HEK293T (cell line): ENCODE results near the gene CYP1A2.

Experiments
- CTCF ChIA-PET: fragments of 350-600 bp; formaldehyde crosslinking; extraction: SDS; loops from one replicate; lab custom pipeline; 2021; ENCODE audit warnings: antibody characterized with exemption, inconsistent platforms; lab: Yijun Ruan, JAX
- POLR2A ChIA-PET: fragments of 350-600 bp; formaldehyde crosslinking; extraction: SDS; loops from one replicate; lab custom pipeline; 2020; ENCODE audit warnings: antibody characterized with exemption, inconsistent platforms; lab: Yijun Ruan, JAX
- DNase-seq: peaks from one replicate; pipeline ENCODE4 v3.0.0; 2012; ENCODE audit warnings: mixed read lengths; ENCODE audit errors: extremely low spot score
- ARNT ChIP-seq: fragments of 450-650 bp; IDR thresholded peaks from 2 replicates; pipeline ENCODE4 v1.6.1; 2017; ENCODE audit warnings: mild to moderate bottlenecking
- BHLHE40 ChIP-seq: fragments of 450-650 bp; IDR thresholded peaks from 2 replicates; pipeline ENCODE4 v1.6.1; 2016; ENCODE audit warnings: mild to moderate bottlenecking, moderate library complexity, borderline replicate concordance
- CTBP1 ChIP-seq: fragments of 450-650 bp; IDR thresholded peaks from 2 replicates; pipeline ENCODE4 v1.6.1; 2016; ENCODE audit warnings: borderline replicate concordance
- ELF4 ChIP-seq: fragments of 450-650 bp; IDR thresholded peaks from 2 replicates; pipeline ENCODE4 v1.6.1; 2017; ENCODE audit warnings: antibody characterized with exemption
- FOXA1 ChIP-seq: fragments of 450-650 bp; IDR thresholded peaks from 2 replicates; pipeline ENCODE4 v1.6.1; 2016; ENCODE audit warnings: mild to moderate bottlenecking
- FOXK2 ChIP-seq: fragments of 450-650 bp; IDR thresholded peaks from 2 replicates; pipeline ENCODE4 v1.6.1; 2016; ENCODE audit warnings: mild to moderate bottlenecking
- FOXM1 ChIP-seq: fragments of 450-650 bp; IDR thresholded peaks from 2 replicates; pipeline ENCODE4 v1.6.1; 2017; ENCODE audit warnings: mild to moderate bottlenecking, borderline replicate concordance
- HDGF ChIP-seq: fragments of 450-650 bp; IDR thresholded peaks from 2 replicates; pipeline ENCODE4 v1.6.1; 2017; ENCODE audit warnings: antibody characterized with exemption, borderline replicate concordance
- L3MBTL2 ChIP-seq: fragments of 450-650 bp; conservative IDR thresholded peaks from 2 replicates; pipeline ENCODE4 v1.6.1; 2016; ENCODE audit warnings: mild to moderate bottlenecking
- LEF1 ChIP-seq: fragments of 450-650 bp; IDR thresholded peaks from 2 replicates; pipeline ENCODE4 v1.6.1; 2017; ENCODE audit warnings: mild to moderate bottlenecking, borderline replicate concordance
- NFRKB ChIP-seq: fragments of 450-650 bp; IDR thresholded peaks from 2 replicates; pipeline ENCODE4 v1.6.1; 2016; ENCODE audit warnings: mild to moderate bottlenecking, moderate library complexity
- SP1 ChIP-seq: fragments of 450-650 bp; IDR thresholded peaks from 2 replicates; pipeline ENCODE4 v1.6.1; 2017
- SUZ12 ChIP-seq: fragments of 450-650 bp; IDR thresholded peaks from 2 replicates; pipeline ENCODE4 v1.6.1; 2016; ENCODE audit warnings: mild to moderate bottlenecking
- TARDBP ChIP-seq: fragments of 450-650 bp; IDR thresholded peaks from 2 replicates; pipeline ENCODE4 v1.6.1; 2016
- ZNF384 ChIP-seq: fragments of 450-650 bp; IDR thresholded peaks from 2 replicates; pipeline ENCODE4 v1.6.1; 2016
- TF ChIP-seq, protein P1 (sequence below): fragments of 450-650 bp; IDR thresholded peaks from 2 replicates; pipeline ENCODE4 v1.6.1; 2016

Gene CYP1A2

DNA sequence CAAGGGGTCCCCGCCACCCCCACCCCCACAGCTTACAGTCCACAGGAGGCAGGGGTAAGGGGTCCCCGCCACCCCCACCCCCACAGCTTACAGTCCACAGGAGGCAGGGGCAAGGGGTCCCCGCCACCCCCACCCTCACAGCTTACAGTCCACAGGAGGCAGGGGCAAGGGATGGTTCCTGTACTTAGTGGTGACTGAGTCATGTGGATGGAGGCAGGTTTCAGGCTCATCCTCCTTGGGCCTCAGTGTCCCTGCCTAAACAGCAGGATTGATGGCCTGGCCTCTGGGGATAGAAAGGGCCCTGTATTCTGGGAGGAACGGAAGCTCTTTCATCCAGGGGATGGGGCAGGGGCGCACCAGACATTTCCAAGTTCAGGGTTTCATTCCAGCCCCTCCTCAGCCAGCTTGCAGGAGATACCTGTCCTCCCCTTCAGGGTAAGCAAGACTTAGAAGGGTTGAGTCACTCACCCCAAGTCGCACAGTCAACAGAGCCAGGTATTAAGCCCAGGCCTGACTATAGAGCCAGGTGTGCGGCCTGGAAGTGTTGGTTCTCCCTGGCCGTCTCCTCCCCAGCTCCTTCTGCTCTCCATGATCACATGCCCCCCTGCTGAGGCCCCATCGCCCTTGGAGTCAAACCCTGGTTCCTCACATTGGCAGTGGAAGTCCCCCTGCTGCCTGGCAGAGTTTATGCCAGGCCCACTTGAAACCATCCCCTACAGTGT lies 45.8 kb downstream of the CYP1A2 start:
- no peak for TF ChIP-seq FOXA1
- no peak for TF ChIP-seq LEF1
- no peak for TF ChIP-seq BHLHE40
- TF ChIP-seq CTBP1: no peak
- no peak for TF ChIP-seq TARDBP
- ChIA-PET CTCF (interaction anchor here (0.6 to 1.2 kb wide), 5 partner anchors 10 to 1352 kb away, joined by 3 to 4 read pairs (median 3); no protein-coding TSS in a partner anchor), POLR2A (interaction anchor here (1.0 to 2.5 kb wide), 2 partner anchors 11 to 144 kb away, joined by 3 to 7 read pairs; partner anchors contain the start of gene COX5A)
- no peak for DNase-seq

DNA sequence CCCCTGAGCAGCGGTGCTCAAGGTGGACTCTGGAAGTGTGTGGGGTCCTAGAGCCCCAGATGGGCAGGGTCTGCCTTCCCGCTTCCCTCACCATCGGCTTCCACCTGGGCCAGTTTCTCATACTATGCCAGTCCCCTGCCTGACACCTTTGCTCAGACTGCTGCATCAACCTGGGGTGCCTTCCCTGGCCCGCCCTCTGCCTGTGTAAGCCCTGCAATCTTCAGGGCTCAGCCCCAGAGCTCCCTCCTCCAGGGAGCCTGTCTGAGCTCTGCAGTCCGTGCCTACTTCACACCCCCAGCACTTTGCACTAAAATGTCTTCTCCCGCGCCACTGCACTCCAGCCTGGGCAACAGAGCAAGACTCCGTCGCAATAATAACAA lies 46.3 kb downstream of the CYP1A2 start:
- POLR2A ChIA-PET: interaction anchor here (1.0 kb wide), 1 partner anchor 143 kb away, joined by 3 read pairs; the partner anchor contains the start of gene COX5A
- TF ChIP-seq, protein P1, sequence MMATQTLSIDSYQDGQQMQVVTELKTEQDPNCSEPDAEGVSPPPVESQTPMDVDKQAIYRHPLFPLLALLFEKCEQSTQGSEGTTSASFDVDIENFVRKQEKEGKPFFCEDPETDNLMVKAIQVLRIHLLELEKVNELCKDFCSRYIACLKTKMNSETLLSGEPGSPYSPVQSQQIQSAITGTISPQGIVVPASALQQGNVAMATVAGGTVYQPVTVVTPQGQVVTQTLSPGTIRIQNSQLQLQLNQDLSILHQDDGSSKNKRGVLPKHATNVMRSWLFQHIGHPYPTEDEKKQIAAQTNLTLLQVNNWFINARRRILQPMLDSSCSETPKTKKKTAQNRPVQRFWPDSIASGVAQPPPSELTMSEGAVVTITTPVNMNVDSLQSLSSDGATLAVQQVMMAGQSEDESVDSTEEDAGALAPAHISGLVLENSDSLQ: no peak
- TF ChIP-seq SP1 (no peak), BHLHE40 (no peak), TARDBP (no peak), NFRKB (no peak), FOXA1 (no peak), SUZ12 (no peak), FOXK2 (no peak), ZNF384 (no peak), HDGF (no peak), L3MBTL2 (no peak), FOXM1 (no peak), ARNT (no peak), LEF1 (no peak), CTBP1 (no peak)

DNA sequence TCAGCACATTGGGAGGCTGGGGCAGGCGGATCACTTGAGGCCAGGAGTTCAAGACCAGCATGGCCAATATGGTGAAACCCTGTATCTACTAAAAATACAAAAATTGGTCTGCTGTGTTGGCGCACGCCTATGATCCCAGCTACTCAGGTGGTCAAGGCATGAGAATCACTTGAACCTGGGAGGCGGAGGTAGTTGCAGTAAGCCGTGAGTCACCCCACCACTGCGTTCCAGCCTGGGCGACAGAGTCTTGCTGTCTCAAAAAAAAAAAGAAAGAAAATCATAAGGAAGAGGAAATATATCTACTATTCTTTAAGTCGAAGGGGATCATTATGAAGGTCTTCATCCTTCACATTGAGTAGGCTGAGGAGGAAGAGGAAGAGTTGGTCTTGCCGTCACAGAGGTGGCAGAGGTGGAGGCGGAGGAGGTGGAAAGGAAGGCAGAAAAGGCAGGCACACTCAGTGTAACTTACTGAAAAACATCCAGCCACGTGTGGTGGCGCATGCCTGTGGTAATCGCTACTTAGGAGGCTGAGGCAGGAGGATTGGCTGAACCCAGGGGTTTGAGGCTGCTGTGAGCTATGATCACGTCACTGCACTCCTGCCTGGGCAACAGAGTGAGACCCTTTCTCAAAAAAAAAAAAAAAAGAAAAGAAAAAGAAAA lies 47.5 kb downstream of the CYP1A2 start:
- ChIA-PET CTCF (interaction anchor here (0.8 to 2.6 kb wide), 3 partner anchors 8 to 25 kb away, joined by 3 to 12 read pairs (median 4); no protein-coding TSS in a partner anchor), POLR2A (no interaction called here)
- no peak for DNase-seq
- TF ChIP-seq LEF1 (no peak), HDGF (no peak), FOXM1 (no peak), TARDBP (no peak), SP1 (no peak), ZNF384 (no peak), BHLHE40 (no peak), CTBP1 (no peak), FOXA1 (no peak), ARNT (no peak), NFRKB (no peak), L3MBTL2 (no peak), SUZ12 (no peak), ELF4 (no peak), FOXK2 (no peak)
- TF ChIP-seq, protein P1: no peak

More for the DNA sequence above, 46.3 kb downstream of the CYP1A2 start:
- no peak for DNase-seq
- CTCF ChIA-PET: interaction anchor here (0.6 to 2.6 kb wide), 2 partner anchors 24 to 1352 kb away, joined by 3 to 12 read pairs; no protein-coding TSS in a partner anchor

DNA sequence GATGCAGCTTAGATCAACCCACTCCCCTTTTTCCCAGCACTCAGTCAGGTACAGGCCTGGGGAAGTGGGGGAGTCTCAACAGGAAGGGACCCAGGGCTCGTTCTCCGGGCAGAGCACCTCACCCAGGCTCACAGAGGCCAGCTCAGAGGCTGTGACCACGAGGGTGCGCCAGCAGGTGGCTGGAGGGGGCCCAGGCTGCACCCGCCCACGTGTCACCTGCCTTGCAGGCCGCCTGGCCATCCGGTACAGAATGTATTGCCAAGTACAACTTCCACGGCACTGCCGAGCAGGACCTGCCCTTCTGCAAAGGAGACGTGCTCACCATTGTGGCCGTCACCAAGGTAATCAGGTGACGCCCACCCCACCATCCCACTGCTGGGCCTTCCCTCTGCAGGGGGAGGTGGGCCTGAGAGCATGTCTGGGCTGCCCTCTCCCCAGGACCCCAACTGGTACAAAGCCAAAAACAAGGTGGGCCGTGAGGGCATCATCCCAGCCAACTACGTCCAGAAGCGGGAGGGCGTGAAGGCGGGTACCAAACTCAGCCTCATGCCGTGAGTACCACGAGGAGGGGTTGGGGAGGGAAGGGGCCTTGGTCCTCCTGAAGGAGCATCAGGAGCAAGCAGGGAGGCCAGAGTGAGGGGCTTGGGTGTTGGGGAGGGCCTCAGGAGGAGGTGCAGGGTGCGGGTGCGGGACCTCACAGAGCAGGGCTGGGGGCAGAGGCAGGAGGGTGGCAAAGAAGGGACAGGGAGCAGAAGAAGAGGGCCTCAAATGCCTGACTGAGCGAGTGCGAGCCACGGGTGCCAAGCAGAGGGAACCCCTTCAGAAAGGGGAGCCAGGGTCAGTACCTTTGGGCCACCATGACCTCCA lies 50.0 kb downstream of the CYP1A2 start:
- CTCF ChIA-PET: interaction anchor here (0.9 to 1.5 kb wide), 10 partner anchors 11 to 167 kb away, joined by 3 to 11 read pairs (median 6); no protein-coding TSS in a partner anchor
- no peak for DNase-seq
- TF ChIP-seq SP1 (no peak), HDGF (no peak), FOXA1 (no peak), TARDBP (no peak), ARNT (no peak), NFRKB (no peak), ZNF384 (no peak), FOXM1 (no peak), LEF1 (no peak), FOXK2 (no peak), L3MBTL2 (no peak), BHLHE40 (no peak), SUZ12 (no peak), CTBP1 (no peak), ELF4 (no peak)
- TF ChIP-seq, protein P1: no peak
- POLR2A ChIA-PET: no interaction called here
